Keratinocyte (primary cell): ENCODE measurements around the gene DPP10. TPM values are rescaled to one million over a fixed set of nuclear protein-coding genes. Genes with fewer than 3 reads are reported as not detected.

Source experiments
- DNase-seq: peaks from one replicate; pipeline ENCODE4 v3.0.0-alpha.2; 2011; ENCODE audit warnings: low read depth, missing footprints, low spot score
- FAIRE-seq: peaks from 2 replicates; lab custom pipeline; 2011; peaks lifted over from hg19 to GRCh38; lab: Jason Lieb, UNC
- H2AFZ ChIP-seq: 2 replicates; pipeline ENCODE4 v1.6.0; 2012; ENCODE audit warnings: low read length, control low read depth, inconsistent platforms; ENCODE audit not compliant: control insufficient read depth
- H3K27ac ChIP-seq: 2 replicates; pipeline ENCODE4 v1.5.1; 2011; ENCODE audit warnings: low read length; ENCODE audit not compliant: control insufficient read depth, insufficient read depth
- H3K27me3 ChIP-seq: 3 replicates; pipeline ENCODE4 v1.6.0; 2011; ENCODE audit warnings: low read length; ENCODE audit not compliant: control insufficient read depth, insufficient read depth; ENCODE audit errors: extremely low read depth
- H3K36me3 ChIP-seq, 2 experiments: 2 replicates in 1 of 2; 3 replicates in 1 of 2; pipeline ENCODE4 v1.5.1; 2011; ENCODE audit warnings: low read length in 2 of 2, mild to moderate bottlenecking in 1 of 2; ENCODE audit not compliant: control insufficient read depth in 2 of 2, insufficient read depth in 2 of 2; ENCODE audit errors: extremely low read depth in 1 of 2
- H3K4me1 ChIP-seq: 3 replicates; pipeline ENCODE4 v1.5.1; 2011; ENCODE audit warnings: low read length; ENCODE audit not compliant: control insufficient read depth, insufficient read depth; ENCODE audit errors: extremely low read depth
- H3K4me2 ChIP-seq: 3 replicates; pipeline ENCODE4 v1.6.0; 2011; ENCODE audit warnings: low read depth, low read length; ENCODE audit not compliant: control insufficient read depth, insufficient read depth; ENCODE audit errors: extremely low read depth
- H3K4me3 ChIP-seq, 3 experiments: fragments of 200-600 bp in 1 of 3; sonication (generic) in 1 of 3; 2 replicates in 2 of 3; 3 replicates in 1 of 3; pipeline ENCODE4 v1.5.1; 2011 to 2016; ENCODE audit warnings: low read length in 3 of 3, mild to moderate bottlenecking in 3 of 3, control low read depth in 2 of 3, inconsistent platforms in 1 of 3, low read depth in 1 of 3, mixed read lengths in 1 of 3, mixed run types in 1 of 3, moderate library complexity in 1 of 3; ENCODE audit not compliant: control insufficient read depth in 2 of 3, insufficient read depth in 2 of 3; ENCODE audit errors: extremely low read depth in 1 of 3
- H3K79me2 ChIP-seq: 2 replicates; pipeline ENCODE4 v1.6.0; 2012; ENCODE audit warnings: low read length; ENCODE audit not compliant: control insufficient read depth, insufficient read depth
- H3K9ac ChIP-seq: 3 replicates; pipeline ENCODE4 v1.6.0; 2011; ENCODE audit warnings: low read length; ENCODE audit not compliant: control insufficient read depth, insufficient read depth; ENCODE audit errors: extremely low read depth
- H3K9me1 ChIP-seq: 3 replicates; pipeline ENCODE4 v1.6.0; 2011; ENCODE audit warnings: low read length; ENCODE audit not compliant: control insufficient read depth, insufficient read depth; ENCODE audit errors: extremely low read depth
- H3K9me3 ChIP-seq: 2 replicates; pipeline ENCODE4 v1.5.1; 2012; ENCODE audit warnings: low read depth, low read length; ENCODE audit not compliant: control insufficient read depth
- H4K20me1 ChIP-seq: 3 replicates; pipeline ENCODE4 v1.6.0; 2011; ENCODE audit warnings: low read length; ENCODE audit not compliant: control insufficient read depth, insufficient read depth; ENCODE audit errors: extremely low read depth
- CTCF ChIP-seq, 3 experiments: IDR thresholded peaks in 1 of 3; conservative IDR thresholded peaks in 1 of 3; optimal IDR thresholded peaks in 1 of 3; 2 replicates in 2 of 3; 3 replicates in 1 of 3; pipeline versions ENCODE3 to v1.5.1; 2011; ENCODE audit warnings: low read length in 3 of 3, mild to moderate bottlenecking in 3 of 3, moderate library complexity in 2 of 3, control low read depth in 1 of 3, inconsistent platforms in 1 of 3; ENCODE audit not compliant: insufficient read depth in 2 of 3; ENCODE audit errors: extremely low read depth in 1 of 3
- EZH2 ChIP-seq: IDR thresholded peaks from one replicate; pipeline ENCODE4 v1.6.1; 2012; ENCODE audit warnings: inconsistent platforms, mild to moderate bottlenecking, low read length, moderate library complexity
- dilution Hi-C: fragments of 300-500 bp; cut with MboI; formaldehyde crosslinking; loops from one replicate; pipeline ENCODE4 v1.7.0; 2020; ENCODE audit warnings: low sequenced_read_pairs; ENCODE audit not compliant: extremely low pct_ligation_motif_present
- polyA plus RNA-seq, 5 experiments: library from polyadenylated mRNA; depleted of rRNA in 3 of 5; stranded (reverse) in 3 of 5; stranded (forward) in 1 of 5; unstranded in 1 of 5; fragments of >200 nt; gene quantifications; 1 replicate in 1 of 5; 2 replicates in 3 of 5; 3 replicates in 1 of 5; pipeline versions ENCODE4 v1.2.1 to v1.2.3, GENCODE V29; 2011 to 2012; ENCODE audit warnings: missing spikeins in 2 of 5, low read depth in 1 of 5, low replicate concordance in 1 of 5

Gene DPP10
- polyA plus RNA-seq, 1 donor (not counting 4 experiments of a cell fraction or from before 2014, with no cell fraction given): not detected

- Histone ChIP-seq H3K4me2 (no peak overlapping the region), H3K9me3 (no peaks in the 10 kb centered on the region), H3K27me3 (no peaks in the 10 kb centered on the region), H3K79me2 (no peaks in the 10 kb centered on the region), H3K9me1 (no peaks in the 10 kb centered on the region), H3K4me1 (no peaks in the 10 kb centered on the region), H3K27ac (no peak overlapping the region), H2AFZ (no peak overlapping the region), H3K36me3 (no peaks in the 10 kb centered on the region), H4K20me1 (no peaks in the 10 kb centered on the region), H3K4me3 (no peak overlapping the region), H3K9ac (no peak overlapping the region)
- no peak for DNase-seq
- no peak for TF ChIP-seq EZH2
- no peak for TF ChIP-seq CTCF (optimal IDR thresholded peaks at IDR 0.05 in 1 of 3, IDR thresholded peaks at IDR 0.05 in 1 of 3, conservative IDR thresholded peaks at IDR 0.05 in 1 of 3; ENCODE audit: extremely low read depth in 1 of 3, insufficient read depth in 2 of 3, low read length in 3 of 3)
- FAIRE-seq: no peak
- dilution Hi-C loops: no loop called here
Observed at GRCh38 chr2:114464961-114465706, 22.7 kb downstream of the DPP10 start.

- Histone ChIP-seq H3K4me1 (no peaks in the 10 kb centered on the region), H4K20me1 (no peaks in the 10 kb centered on the region), H2AFZ (no peak overlapping the region), H3K9me1 (no peaks in the 10 kb centered on the region), H3K79me2 (no peaks in the 10 kb centered on the region), H3K36me3 (no peaks in the 10 kb centered on the region), H3K4me2 (no peak overlapping the region), H3K27me3 (no peaks in the 10 kb centered on the region), H3K27ac (no peak overlapping the region), H3K9me3 (no peaks in the 10 kb centered on the region), H3K4me3 (no peak overlapping the region), H3K9ac (no peak overlapping the region)
- no peak for FAIRE-seq
- dilution Hi-C loops: no loop called here
- no peak for TF ChIP-seq EZH2
- DNase-seq: no peak
Observed at GRCh38 chr2:114468343-114468742, 25.9 kb downstream of the DPP10 start.
